Midbrain (tissue), 1 donor: ENCODE measurements around the gene TGM2.

ENCODE experiments used
- DNase-seq: peaks from one replicate; lab custom pipeline; 2025; lab: John Stamatoyannopoulos, UW

TGM2 gene

GRCh38 chr20:38165089-38165965 lies at the start of gene TGM2:
TGM2 (minus strand) TSS chr20:38165270; CDS start chr20:38165198, 72 bp downstream.
- DNase-seq: peak; percentile 15

- DNase-seq: no peak
Measured at GRCh38 chr20:38214256-38215193, 49.5 kb upstream of the TGM2 start.

- DNase-seq: no peak
Measured at GRCh38 chr20:38213607-38213940, 48.5 kb upstream of the TGM2 start.

GRCh38 chr20:38212806-38213606 lies 47.9 kb upstream of the TGM2 start:
- DNase-seq: no peak

- peak; percentile 4 for DNase-seq
Measured at GRCh38 chr20:38211200-38212097, 46.4 kb upstream of the TGM2 start.

- no peak for DNase-seq
Measured at GRCh38 chr20:38210741-38211140, 45.7 kb upstream of the TGM2 start.

GRCh38 chr20:38209736-38210405 lies 44.8 kb upstream of the TGM2 start:
- DNase-seq: no peak

- no peak for DNase-seq
Measured at GRCh38 chr20:38209054-38209675, 44.1 kb upstream of the TGM2 start.

GRCh38 chr20:38208523-38208922 lies 43.5 kb upstream of the TGM2 start:
- no peak for DNase-seq

- DNase-seq: no peak
Measured at GRCh38 chr20:38208088-38208487, 43.0 kb upstream of the TGM2 start.

GRCh38 chr20:38207621-38208020 lies 42.6 kb upstream of the TGM2 start:
- DNase-seq: no peak

- DNase-seq: no peak
Measured at GRCh38 chr20:38205001-38205400, 39.9 kb upstream of the TGM2 start.

- DNase-seq: no peak
Measured at GRCh38 chr20:38203981-38204357, 38.9 kb upstream of the TGM2 start.

GRCh38 chr20:38203337-38203980 lies 38.4 kb upstream of the TGM2 start:
- DNase-seq: no peak

GRCh38 chr20:38202982-38203293 lies 37.9 kb upstream of the TGM2 start:
- DNase-seq: no peak

- no peak for DNase-seq
Measured at GRCh38 chr20:38202153-38202981, 37.3 kb upstream of the TGM2 start.

GRCh38 chr20:38201356-38201755 lies 36.3 kb upstream of the TGM2 start:
- DNase-seq: no peak

- no peak for DNase-seq
Measured at GRCh38 chr20:38200646-38201045, 35.6 kb upstream of the TGM2 start.
